HG02938 (cell line): ENCODE measurements around the gene SLAIN2.
A peak's percentile ranks its signal among the peaks of the same experiment; 100 is the strongest.

ENCODE experiments used
- ATAC-seq: cut with Tn5 transposase; IDR thresholded peaks from one replicate; pipeline ENCODE4 v1.9.1; 2021; ENCODE audit warnings: mild to moderate bottlenecking, moderate library complexity; ENCODE audit not compliant: unreplicated experiment

Gene SLAIN2

GRCh38 chr4:48334236-48334635, 7.1 kb upstream of the SLAIN2 start:
- ATAC-seq = no peak

DNA sequence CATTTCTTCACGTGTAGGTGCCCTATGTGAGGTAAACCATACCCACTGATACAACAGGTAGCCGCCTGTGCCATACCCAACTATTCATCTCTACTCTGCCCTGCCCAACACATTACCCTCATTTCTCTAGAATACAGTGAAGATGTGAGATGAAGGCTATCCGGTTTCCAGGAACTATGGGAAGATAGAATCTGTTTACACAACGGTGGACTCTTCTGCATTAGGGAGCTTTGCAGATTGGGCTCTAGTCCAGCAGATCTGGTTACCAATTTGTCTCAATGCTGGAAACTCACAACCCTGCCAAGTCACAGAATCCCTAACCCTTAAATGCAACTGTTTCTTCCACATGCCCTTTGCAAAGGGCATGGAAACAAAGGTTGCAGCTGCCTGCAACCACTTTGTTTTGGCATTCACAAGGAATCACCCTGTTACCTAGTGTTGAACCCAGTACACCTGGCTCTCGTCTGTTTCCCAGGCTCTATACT, 6.4 kb upstream of the SLAIN2 start:
- ATAC-seq = no peak

DNA sequence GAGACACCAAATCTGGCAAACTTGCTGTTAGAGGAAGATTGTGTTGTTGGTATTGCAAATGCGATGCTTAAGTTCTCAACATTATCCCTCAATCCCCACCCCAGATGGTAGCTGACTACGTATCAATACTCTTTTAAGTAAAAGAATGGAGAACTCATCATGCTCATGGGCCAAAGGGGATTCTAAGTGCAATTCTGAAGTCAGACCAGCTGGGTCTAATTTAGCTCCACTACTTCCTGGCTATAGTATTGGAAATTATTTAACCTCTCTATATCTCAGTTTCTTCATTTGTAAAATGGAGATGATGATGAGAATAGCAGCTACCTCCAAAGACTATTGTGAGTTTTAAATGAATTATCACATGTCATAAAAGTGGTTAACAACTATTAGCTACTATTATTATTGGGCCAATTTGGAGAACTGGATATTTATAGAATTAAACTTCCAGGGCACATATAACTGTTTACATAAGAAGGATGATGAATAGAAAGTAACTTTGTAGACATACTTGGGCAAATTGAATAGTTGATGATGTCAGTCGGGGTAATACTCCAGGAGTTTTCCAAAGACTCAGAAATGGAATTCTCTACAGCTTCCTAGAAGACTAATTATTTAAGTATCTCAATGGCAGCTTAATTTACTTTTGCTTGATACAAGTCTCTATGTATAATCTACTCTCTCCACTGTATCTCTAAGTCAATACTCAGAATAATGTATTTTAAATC, 5.0 kb upstream of the SLAIN2 start:
- ATAC-seq = no peak

GRCh38 chr4:48337731-48338130, 3.6 kb upstream of the SLAIN2 start:
- ATAC-seq = no peak

GRCh38 chr4:48339642-48340041, 1.7 kb upstream of the SLAIN2 start:
- no peak for ATAC-seq

DNA sequence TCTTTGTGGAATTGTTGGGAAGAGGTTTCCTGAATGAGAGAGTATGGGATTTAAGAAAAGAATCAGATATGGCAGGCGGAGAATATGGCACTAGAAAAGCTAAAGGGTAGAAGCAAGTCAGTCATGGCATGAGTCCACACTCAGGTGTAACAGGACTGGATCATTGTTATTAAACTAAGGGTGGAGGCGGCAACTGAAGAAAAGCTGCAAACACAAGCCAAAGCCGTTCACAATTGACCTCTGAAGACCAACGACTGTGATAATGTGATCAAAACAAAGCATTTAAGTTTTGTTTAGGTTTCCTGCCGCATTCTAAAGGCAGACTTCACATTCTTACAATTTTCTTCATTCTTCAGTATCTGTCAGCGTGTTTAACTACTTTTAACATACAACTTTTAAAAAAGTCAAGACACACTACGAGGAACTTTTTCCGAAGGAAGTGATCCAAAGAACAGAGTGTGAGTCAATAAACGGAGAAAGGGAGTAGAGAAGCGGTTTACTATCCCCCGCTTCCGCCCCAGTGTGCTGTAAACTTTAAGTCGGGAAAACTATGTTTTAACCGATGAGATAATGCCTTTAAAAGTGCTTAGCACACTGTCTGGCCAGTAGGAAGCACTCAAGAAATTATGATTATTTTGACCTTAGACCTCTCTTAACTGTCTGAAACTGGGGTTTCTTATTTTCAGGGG, 909 bp upstream of the SLAIN2 start:
- peak; percentile 6 for ATAC-seq

GRCh38 chr4:48341776-48342605, 662 bp downstream of the SLAIN2 start:
- peak; percentile 16 for ATAC-seq

- ATAC-seq = no peak
These were observed 1.2 kb downstream of the SLAIN2 start for GRCh38 chr4:48342606-48342880.

DNA sequence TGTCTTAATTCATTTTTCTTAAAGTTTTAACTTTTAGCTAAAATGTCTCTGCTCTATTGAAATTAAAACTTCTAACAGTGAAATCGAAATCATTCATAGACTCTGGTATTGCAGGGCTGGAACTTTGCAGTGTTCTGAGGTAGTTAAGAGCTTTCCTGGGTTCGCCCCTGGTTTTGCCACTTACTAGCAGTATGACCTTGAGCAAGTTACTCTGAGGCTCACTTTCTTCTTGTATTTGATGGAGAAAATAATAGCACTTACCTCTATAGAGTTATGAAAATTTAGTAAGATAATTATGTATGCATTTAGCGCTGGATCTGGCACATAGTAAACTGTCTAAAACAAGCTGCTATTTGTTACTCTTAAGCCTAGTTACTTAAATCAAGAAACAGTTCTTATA, 1.7 kb downstream of the SLAIN2 start:
- ATAC-seq = no peak

DNA sequence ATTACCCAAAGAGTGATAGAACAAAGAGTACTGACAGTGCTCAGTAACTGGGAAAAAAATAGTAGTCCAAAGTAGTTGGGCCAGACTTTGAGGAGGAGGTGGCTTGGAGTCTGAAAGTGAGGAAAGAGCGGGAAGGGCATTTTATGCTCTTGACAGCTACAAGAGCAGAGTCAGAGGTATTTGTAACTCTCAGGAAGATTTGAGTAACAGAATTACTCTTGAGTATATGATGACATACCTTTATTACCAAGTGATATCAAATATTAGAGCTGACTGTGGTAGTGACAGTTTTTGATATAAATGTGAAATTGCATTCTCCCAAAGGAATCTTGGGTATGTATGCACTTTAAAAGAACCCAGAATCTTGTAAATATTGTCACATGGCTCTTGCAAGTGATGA, 2.2 kb downstream of the SLAIN2 start:
- no peak for ATAC-seq

DNA sequence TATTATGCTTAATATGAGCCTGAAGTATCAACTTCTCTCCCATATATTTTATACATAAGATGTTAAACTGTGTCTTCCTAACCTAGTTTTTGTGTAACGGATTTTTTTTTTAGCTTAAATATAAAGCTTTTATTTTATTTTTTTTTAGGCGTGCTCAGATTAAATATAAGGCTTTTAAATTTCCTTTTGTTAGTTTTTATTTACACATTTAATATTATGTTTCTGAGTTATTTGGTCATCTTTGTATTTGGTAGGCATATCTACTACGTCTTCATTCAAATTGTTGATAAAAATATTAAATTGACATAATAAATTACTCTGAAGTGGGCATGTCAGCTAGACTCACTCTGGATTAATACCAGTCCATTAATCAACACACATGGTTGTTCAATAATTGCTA, 4.2 kb downstream of the SLAIN2 start:
- no peak for ATAC-seq

GRCh38 chr4:48346594-48346993, 5.3 kb downstream of the SLAIN2 start:
- ATAC-seq = no peak

GRCh38 chr4:48347282-48347921, 6.1 kb downstream of the SLAIN2 start:
- ATAC-seq = no peak

GRCh38 chr4:48350871-48351270, 9.5 kb downstream of the SLAIN2 start:
- ATAC-seq = no peak

GRCh38 chr4:48352793-48353192, 11.5 kb downstream of the SLAIN2 start:
- no peak for ATAC-seq

DNA sequence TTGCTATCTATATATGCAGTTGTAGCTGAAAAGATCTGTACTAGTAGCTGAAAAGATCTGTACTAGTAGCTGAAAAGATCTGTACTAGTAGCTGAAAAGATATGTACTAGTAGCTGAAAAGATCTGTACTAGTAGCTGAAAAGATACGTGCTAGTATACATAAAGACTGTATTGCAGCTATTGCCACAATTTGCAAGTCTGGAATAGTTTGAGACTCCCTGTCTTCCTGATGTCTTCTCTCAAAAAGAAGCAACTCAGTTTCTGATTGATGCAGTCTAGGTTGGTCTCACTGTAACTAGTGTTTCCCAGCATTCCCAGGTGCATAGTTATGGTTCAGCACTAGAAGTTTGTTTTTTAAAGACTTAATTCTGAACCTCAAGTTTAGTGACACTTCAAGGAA, 15.0 kb downstream of the SLAIN2 start:
- ATAC-seq = no peak

GRCh38 chr4:48360285-48361011, 19.1 kb downstream of the SLAIN2 start:
- ATAC-seq = no peak

DNA sequence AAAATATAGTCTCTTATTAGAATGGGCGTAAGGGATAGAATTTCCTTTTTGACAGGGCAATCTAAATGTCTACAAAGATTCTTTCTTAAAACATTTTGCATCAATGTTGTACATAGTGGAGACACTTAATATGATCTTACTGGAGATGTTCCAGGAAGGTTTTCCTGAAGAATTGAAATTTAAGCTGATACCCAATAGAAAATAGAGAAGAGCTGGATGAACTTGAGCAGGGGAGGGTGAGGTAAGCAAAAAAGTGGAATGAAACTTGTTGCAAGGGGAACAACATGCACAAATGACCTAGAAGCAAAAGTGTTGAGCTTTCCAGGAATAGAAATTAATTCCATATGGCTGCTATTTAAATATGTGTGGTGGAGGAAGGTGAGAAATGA, 19.7 kb downstream of the SLAIN2 start:
- ATAC-seq = no peak

DNA sequence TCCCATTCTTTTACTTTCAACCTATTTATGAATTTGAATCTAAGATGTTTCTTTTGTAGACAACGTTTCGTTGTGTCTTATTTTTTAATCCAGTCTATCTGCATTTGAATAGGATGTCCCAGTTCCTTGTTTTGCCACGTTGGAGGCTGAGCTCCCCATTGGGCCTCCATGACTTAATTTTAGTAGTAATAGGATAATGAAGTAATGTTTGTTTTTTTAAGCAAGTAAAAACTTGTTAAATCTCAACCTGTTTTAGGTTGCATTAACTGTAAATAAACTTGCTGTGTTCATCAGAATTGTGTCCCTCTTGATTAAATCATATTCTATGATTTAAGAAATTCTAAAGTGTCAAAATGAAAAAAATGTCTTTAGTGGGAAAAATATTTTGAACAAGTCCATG, 25.3 kb downstream of the SLAIN2 start:
- ATAC-seq = no peak

DNA sequence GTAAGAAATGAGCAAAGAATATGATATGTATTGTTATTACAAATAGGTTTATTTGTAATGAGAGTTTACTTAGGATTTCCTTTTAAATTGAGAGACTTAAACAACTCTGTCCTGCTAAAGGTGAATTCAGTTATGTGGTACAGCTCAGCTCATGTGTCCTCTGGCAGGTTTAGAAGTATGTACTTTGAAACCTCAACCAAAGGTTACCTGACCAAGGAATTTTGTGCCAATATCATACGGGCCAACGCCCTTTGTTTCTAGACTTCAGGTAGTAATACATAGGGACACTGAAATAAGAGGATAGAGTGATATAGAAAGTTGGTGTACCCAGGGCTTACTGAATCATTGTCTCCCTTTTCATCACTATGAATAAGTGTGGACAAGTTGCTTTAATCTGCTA, 25.7 kb downstream of the SLAIN2 start:
- no peak for ATAC-seq

GRCh38 chr4:48368389-48368788, 27.1 kb downstream of the SLAIN2 start:
- ATAC-seq = no peak
